ENCODE data around the gene THRSP. TPM values are rescaled to one million over a fixed set of nuclear protein-coding genes. Genes with fewer than 3 reads are reported as not detected.
A peak's percentile ranks its signal among the peaks of the same experiment; 100 is the strongest.
"Not testable (repeated sequence)": the region's sequence is repeated elsewhere in the genome, so short reads cannot be mapped to it uniquely, and the experiment has no call there.

THRSP gene
- total RNA-seq, 1 donor from 2014 or later, result not detected

GRCh38 chr11:78074756-78075155, 11.1 kb downstream of the THRSP start:
- peaks cover 12% of the 10 kb centered on the region for H3K36me3 Mint-ChIP-seq (ENCODE audit: low read depth)
- no peaks in the 10 kb centered on the region for H3K27me3 Mint-ChIP-seq (ENCODE audit: low read depth)
- TF ChIP-seq CTCF (IDR thresholded peaks at IDR 0.05), result no peak
- H3K27ac Mint-ChIP-seq (ENCODE audit: unreplicated experiment), result no peak overlapping the region
- peaks cover 32% of the 10 kb centered on the region for H3K4me1 Mint-ChIP-seq (ENCODE audit: low read depth)
- DNase-seq (ENCODE audit: low spot score), result no peak
- no peak overlapping the region for H3K4me3 Mint-ChIP-seq (ENCODE audit: unreplicated experiment)
- H3K9me3 Mint-ChIP-seq (ENCODE audit: low read depth), result no peaks in the 10 kb centered on the region

- no peak for DNase-seq (ENCODE audit: low spot score)
- no peak overlapping the region for H3K27ac Mint-ChIP-seq (ENCODE audit: unreplicated experiment)
- H3K4me3 Mint-ChIP-seq (ENCODE audit: unreplicated experiment), result no peak overlapping the region
- TF ChIP-seq CTCF (IDR thresholded peaks at IDR 0.05), result no peak
- H3K27me3 Mint-ChIP-seq (ENCODE audit: low read depth), result no peaks in the 10 kb centered on the region
- peaks cover 41% of the 10 kb centered on the region for H3K4me1 Mint-ChIP-seq (ENCODE audit: low read depth)
- no peaks in the 10 kb centered on the region for H3K9me3 Mint-ChIP-seq (ENCODE audit: low read depth)
- peaks cover 5% of the 10 kb centered on the region for H3K36me3 Mint-ChIP-seq (ENCODE audit: low read depth)
Measured at GRCh38 chr11:78076733-78077403, 13.2 kb downstream of the THRSP start.

- DNase-seq (ENCODE audit: low spot score); H3K36me3 Mint-ChIP-seq (ENCODE audit: low read depth); H3K9me3 Mint-ChIP-seq (ENCODE audit: low read depth); H3K27me3 Mint-ChIP-seq (ENCODE audit: low read depth); H3K27ac Mint-ChIP-seq (ENCODE audit: unreplicated experiment): not testable (repeated sequence)
- peak overlapping the region; percentile 93 for H3K4me3 Mint-ChIP-seq (ENCODE audit: unreplicated experiment)
- peaks cover 41% of the 10 kb centered on the region for H3K4me1 Mint-ChIP-seq (ENCODE audit: low read depth)
Measured at GRCh38 chr11:78077592-78077991, 13.9 kb downstream of the THRSP start.

- DNase-seq (ENCODE audit: low spot score), result no peak
- TF ChIP-seq CTCF (IDR thresholded peaks at IDR 0.05), result no peak
- Mint-ChIP-seq H3K27ac (ENCODE audit: unreplicated experiment) (peak overlapping the region; percentile 96), H3K27me3 (ENCODE audit: low read depth) (no peaks in the 10 kb centered on the region), H3K4me3 (ENCODE audit: unreplicated experiment) (peak overlapping the region; percentile 93), H3K36me3 (ENCODE audit: low read depth) (no peaks in the 10 kb centered on the region), H3K4me1 (ENCODE audit: low read depth) (peaks cover 41% of the 10 kb centered on the region), H3K9me3 (ENCODE audit: low read depth) (no peaks in the 10 kb centered on the region)
Measured at GRCh38 chr11:78078218-78079167, 14.8 kb downstream of the THRSP start.

- Mint-ChIP-seq H3K36me3 (ENCODE audit: low read depth) (no peaks in the 10 kb centered on the region), H3K4me1 (ENCODE audit: low read depth) (peaks cover 40% of the 10 kb centered on the region), H3K9me3 (ENCODE audit: low read depth) (no peaks in the 10 kb centered on the region), H3K27ac (ENCODE audit: unreplicated experiment) (peak within 1 kb of the TSS; percentile 96), H3K4me3 (ENCODE audit: unreplicated experiment) (peak within 1 kb of the TSS; percentile 93), H3K27me3 (ENCODE audit: low read depth) (no peaks in the 10 kb centered on the region)
- TF ChIP-seq CTCF (IDR thresholded peaks at IDR 0.05), result peak; percentile 48
- DNase-seq (ENCODE audit: low spot score), result peak; percentile 93
Measured at GRCh38 chr11:78079232-78080083, 15.8 kb downstream of the THRSP start, which contains the start of gene NDUFC2. TSS of gene NDUFC2 (minus strand) at chr11:78079862. CDS start at chr11:78079744, 118 bp downstream.
